ENCODE measurements around the gene BCL2L1.
A peak's percentile ranks its signal among the peaks of the same experiment; 100 is the strongest.
"Not testable (repeated sequence)": the region's sequence is repeated elsewhere in the genome, so short reads cannot be mapped to it uniquely, and the experiment has no call there.

The BCL2L1 gene

DNA sequence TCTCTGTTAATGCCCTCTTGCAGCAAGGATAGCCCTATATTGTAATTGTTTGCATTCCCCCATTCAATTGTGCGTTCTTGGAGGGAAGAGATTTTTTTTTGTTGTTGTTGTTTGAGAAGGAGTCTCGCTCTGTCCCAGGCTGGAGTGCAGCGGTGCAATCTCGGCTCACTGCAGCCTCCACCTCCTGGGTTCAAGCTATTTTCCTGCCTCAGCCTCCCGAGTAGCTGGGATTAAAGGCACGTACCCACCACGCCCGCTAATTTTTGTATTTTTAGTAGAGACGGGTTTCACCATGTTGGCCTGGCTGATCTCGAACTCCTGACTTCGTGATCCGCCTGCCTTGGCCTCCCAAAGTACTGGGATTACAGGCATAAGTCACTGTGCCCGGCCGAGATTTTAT is 24.4 kb upstream of the BCL2L1 start:
- H3K36me3 ChIP-seq (ENCODE audit: insufficient read depth, low read length), result peaks cover 33% of the 10 kb centered on the region
- not testable (repeated sequence) for H3K27me3 ChIP-seq (ENCODE audit: insufficient read depth, low read length); H2AFZ ChIP-seq (ENCODE audit: low read depth, low read length); H3K9me3 ChIP-seq (ENCODE audit: low read length); H3K4me1 ChIP-seq (ENCODE audit: insufficient read depth, low read length); H3K4me3 ChIP-seq (ENCODE audit: low read length)

- no peak overlapping the region for H3K4me3 ChIP-seq (ENCODE audit: low read length)
- H2AFZ ChIP-seq (ENCODE audit: low read depth, low read length), result no peak overlapping the region
- no peaks in the 10 kb centered on the region for H3K27me3 ChIP-seq (ENCODE audit: insufficient read depth, low read length)
- H3K4me1 ChIP-seq (ENCODE audit: insufficient read depth, low read length), result peaks cover 1% of the 10 kb centered on the region
- H3K9me3 ChIP-seq (ENCODE audit: low read length), result no peaks in the 10 kb centered on the region
- H3K36me3 ChIP-seq (ENCODE audit: insufficient read depth, low read length), result peaks cover 32% of the 10 kb centered on the region
Measured at GRCh38 chr20:31746068-31746878, 23.6 kb upstream of the BCL2L1 start.

DNA sequence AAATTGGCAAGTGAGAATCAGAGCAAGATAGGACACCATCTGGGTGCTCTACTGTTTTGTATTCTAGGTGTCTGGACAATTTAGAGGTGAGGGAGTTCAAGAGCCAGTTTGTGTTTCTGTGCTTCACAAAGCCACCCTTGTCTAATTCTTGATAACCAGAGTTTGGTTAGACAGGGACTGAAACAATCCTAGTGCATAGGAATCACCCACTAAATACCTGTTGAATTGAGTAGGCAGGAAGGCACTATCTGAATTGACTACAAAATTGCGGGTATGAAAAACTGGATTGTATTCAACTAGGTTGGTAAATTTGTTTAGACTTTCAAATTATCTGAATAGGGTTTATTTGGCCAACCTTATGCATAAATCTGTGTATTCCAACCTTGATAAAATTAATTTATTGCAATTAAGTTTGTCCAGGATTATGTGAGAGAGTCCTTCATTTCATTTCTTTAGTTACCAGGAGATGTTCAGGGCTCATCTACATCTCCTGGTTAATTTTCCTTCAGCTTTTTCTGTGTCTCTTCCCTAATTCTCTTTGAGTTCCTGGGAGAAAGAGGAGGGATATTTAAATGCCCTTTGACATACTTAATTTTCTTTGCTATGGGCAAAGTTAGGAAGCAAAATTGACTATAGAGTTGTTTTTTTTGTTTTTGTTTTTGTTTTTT is 18.1 kb upstream of the BCL2L1 start:
- Histone ChIP-seq H3K9me3 (ENCODE audit: low read length) (no peaks in the 10 kb centered on the region), H3K4me1 (ENCODE audit: insufficient read depth, low read length) (peaks cover 17% of the 10 kb centered on the region), H2AFZ (ENCODE audit: low read depth, low read length) (no peak overlapping the region), H3K36me3 (ENCODE audit: insufficient read depth, low read length) (peaks cover 17% of the 10 kb centered on the region), H3K4me3 (ENCODE audit: low read length) (peak overlapping the region; percentile 75), H3K27me3 (ENCODE audit: insufficient read depth, low read length) (no peaks in the 10 kb centered on the region)

- Histone ChIP-seq H3K36me3 (ENCODE audit: insufficient read depth, low read length) (peaks cover 16% of the 10 kb centered on the region), H2AFZ (ENCODE audit: low read depth, low read length) (no peak overlapping the region), H3K4me1 (ENCODE audit: insufficient read depth, low read length) (peaks cover 17% of the 10 kb centered on the region), H3K27me3 (ENCODE audit: insufficient read depth, low read length) (no peaks in the 10 kb centered on the region), H3K9me3 (ENCODE audit: low read length) (no peaks in the 10 kb centered on the region), H3K4me3 (ENCODE audit: low read length) (peak overlapping the region; percentile 75)
Measured at GRCh38 chr20:31740208-31740607, 17.5 kb upstream of the BCL2L1 start.

- H2AFZ ChIP-seq (ENCODE audit: low read depth, low read length), result peak overlapping the region; percentile 42
- H3K9me3 ChIP-seq (ENCODE audit: low read length), result no peaks in the 10 kb centered on the region
- no peaks in the 10 kb centered on the region for H3K27me3 ChIP-seq (ENCODE audit: insufficient read depth, low read length)
- peak overlapping the region; percentile 75 for H3K4me3 ChIP-seq (ENCODE audit: low read length)
- H3K4me1 ChIP-seq (ENCODE audit: insufficient read depth, low read length), result peaks cover 17% of the 10 kb centered on the region
- H3K36me3 ChIP-seq (ENCODE audit: insufficient read depth, low read length), result peaks cover 10% of the 10 kb centered on the region
Measured at GRCh38 chr20:31739550-31739977, 16.9 kb upstream of the BCL2L1 start.

DNA sequence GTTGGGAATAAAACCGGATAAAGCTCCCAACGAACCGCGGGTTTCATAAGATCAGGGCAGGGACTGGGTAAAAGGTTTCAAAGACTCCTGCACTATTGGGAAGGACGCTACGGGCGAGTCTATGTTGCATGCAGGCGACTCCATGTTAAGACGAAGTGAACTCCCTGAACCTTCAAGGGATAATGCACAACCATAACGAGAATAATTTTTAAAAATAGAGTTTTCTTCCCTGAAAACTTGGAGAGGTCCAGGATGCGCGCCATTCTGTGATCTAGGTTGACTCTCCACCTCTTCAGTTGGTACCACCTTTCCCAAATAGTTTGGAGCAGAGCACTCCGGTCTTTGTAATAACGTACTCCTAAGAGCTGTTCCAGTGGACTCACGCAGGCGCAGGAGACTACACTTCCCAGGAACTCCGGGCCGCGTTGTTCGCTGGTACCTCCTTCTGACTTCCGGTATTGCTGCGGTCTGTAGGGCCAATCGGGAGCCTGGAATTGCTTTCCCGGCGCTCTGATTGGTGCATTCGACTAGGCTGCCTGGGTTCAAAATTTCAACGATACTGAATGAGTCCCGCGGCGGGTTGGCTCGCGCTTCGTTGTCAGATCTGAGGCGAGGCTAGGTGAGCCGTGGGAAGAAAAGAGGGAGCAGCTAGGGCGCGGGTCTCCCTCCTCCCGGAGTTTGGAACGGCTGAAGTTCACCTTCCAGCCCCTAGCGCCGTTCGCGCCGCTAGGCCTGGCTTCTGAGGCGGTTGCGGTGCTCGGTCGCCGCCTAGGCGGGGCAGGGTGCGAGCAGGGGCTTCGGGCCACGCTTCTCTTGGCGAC is 16.3 kb upstream of the BCL2L1 start, which contains the start of gene TPX2:
Gene TPX2, plus strand, starts transcription at position 562 of the 821 bp plus-strand sequence. CDS start 18,187 bp downstream, outside the sequence.
- H3K36me3 ChIP-seq (ENCODE audit: insufficient read depth, low read length), result peaks cover 8% of the 10 kb centered on the region
- H3K4me1 ChIP-seq (ENCODE audit: insufficient read depth, low read length), result peaks cover 17% of the 10 kb centered on the region
- peak within 1 kb of the TSS; percentile 75 for H3K4me3 ChIP-seq (ENCODE audit: low read length)
- H3K27me3 ChIP-seq (ENCODE audit: insufficient read depth, low read length), result no peaks in the 10 kb centered on the region
- peak within 1 kb of the TSS; percentile 57 for H2AFZ ChIP-seq (ENCODE audit: low read depth, low read length)
- H3K9me3 ChIP-seq (ENCODE audit: low read length), result no peaks in the 10 kb centered on the region

GRCh38 chr20:31731321-31731717 is 8.7 kb upstream of the BCL2L1 start:
- peaks cover 1% of the 10 kb centered on the region for H3K9me3 ChIP-seq (ENCODE audit: low read length)
- H3K4me3 ChIP-seq (ENCODE audit: low read length), result no peak overlapping the region
- H3K27me3 ChIP-seq (ENCODE audit: insufficient read depth, low read length), result no peaks in the 10 kb centered on the region
- no peaks in the 10 kb centered on the region for H3K36me3 ChIP-seq (ENCODE audit: insufficient read depth, low read length)
- no peak overlapping the region for H2AFZ ChIP-seq (ENCODE audit: low read depth, low read length)
- peaks cover 2% of the 10 kb centered on the region for H3K4me1 ChIP-seq (ENCODE audit: insufficient read depth, low read length)

DNA sequence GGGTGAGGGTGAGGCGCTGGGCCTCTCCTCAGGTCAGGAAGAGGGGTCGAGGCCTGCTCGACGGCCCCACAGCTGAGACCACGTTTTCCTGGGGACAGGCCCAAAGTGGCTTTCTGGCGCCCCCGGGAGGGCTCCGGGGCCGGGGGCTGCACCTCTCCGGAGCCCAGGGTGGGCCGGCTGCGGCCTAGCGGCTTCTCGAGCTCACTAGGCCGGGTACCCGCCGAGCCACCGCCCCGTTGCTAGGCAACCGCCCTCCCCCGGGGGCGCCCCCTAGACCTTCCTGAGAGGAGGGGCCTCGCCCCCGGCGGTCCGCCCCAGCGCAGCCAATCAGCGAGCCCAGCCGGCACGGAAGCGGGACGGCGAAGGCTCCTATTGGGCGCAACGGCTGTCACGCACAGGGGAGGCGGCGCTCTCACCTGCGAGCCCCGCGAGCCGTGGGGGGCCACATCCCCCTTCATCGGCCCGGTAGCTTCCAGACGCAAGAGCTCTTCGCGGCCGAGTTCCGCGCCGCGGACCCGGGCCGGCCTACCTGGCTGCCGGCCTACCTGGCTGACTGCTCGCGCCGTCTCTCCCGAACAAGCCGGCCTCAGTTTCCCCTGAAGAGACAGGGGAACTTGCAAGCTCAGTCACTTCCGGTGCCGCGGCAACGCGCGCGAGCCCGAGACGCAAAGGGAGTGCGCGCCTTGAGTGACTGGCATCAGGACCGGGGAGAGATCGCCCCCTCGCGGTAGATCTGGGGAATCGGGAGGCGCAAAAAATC is 831 bp upstream of the BCL2L1 start:
- H3K9me3 ChIP-seq (ENCODE audit: low read length), result peaks cover 4% of the 10 kb centered on the region
- H3K4me3 ChIP-seq (ENCODE audit: low read length), result peak overlapping the region; percentile 66
- H3K4me1 ChIP-seq (ENCODE audit: insufficient read depth, low read length), result peaks cover 34% of the 10 kb centered on the region
- no peaks in the 10 kb centered on the region for H3K27me3 ChIP-seq (ENCODE audit: insufficient read depth, low read length)
- peaks cover 24% of the 10 kb centered on the region for H3K36me3 ChIP-seq (ENCODE audit: insufficient read depth, low read length)
- peak overlapping the region; percentile 78 for H2AFZ ChIP-seq (ENCODE audit: low read depth, low read length)

GRCh38 chr20:31723069-31723318 is 326 bp upstream of the BCL2L1 start:
- no peaks in the 10 kb centered on the region for H3K27me3 ChIP-seq (ENCODE audit: insufficient read depth, low read length)
- peaks cover 36% of the 10 kb centered on the region for H3K4me1 ChIP-seq (ENCODE audit: insufficient read depth, low read length)
- H3K9me3 ChIP-seq (ENCODE audit: low read length), result peaks cover 2% of the 10 kb centered on the region
- peaks cover 25% of the 10 kb centered on the region for H3K36me3 ChIP-seq (ENCODE audit: insufficient read depth, low read length)
- H2AFZ ChIP-seq (ENCODE audit: low read depth, low read length), result peak overlapping the region; percentile 78
- peak overlapping the region; percentile 66 for H3K4me3 ChIP-seq (ENCODE audit: low read length)

DNA sequence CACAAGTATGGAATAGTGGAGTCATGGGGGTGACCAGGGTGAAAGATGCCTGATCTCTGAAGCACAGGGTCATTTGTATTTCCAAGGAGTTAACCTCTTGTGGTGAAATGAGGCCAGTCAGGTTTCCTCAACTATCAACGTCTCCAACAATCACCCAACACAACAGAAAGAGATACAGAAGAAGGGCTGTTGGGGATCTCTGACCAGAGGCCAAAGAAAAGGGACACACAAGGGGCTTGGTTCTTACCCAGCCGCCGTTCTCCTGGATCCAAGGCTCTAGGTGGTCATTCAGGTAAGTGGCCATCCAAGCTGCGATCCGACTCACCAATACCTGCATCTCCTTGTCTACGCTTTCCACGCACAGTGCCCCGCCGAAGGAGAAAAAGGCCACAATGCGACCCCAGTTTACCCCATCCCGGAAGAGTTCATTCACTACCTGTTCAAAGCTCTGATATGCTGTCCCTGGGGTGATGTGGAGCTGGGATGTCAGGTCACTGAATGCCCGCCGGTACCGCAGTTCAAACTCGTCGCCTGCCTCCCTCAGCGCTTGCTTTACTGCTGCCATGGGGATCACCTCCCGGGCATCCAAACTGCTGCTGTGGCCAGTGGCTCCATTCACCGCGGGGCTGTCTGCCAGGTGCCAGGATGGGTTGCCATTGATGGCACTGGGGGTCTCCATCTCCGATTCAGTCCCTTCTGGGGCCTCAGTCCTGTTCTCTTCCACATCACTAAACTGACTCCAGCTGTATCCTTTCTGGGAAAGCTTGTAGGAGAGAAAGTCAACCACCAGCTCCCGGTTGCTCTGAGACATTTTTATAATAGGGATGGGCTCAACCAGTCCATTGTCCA is 1.0 kb downstream of the BCL2L1 start:
- no peaks in the 10 kb centered on the region for H3K27me3 ChIP-seq (ENCODE audit: insufficient read depth, low read length)
- H3K4me1 ChIP-seq (ENCODE audit: insufficient read depth, low read length), result peaks cover 38% of the 10 kb centered on the region
- H2AFZ ChIP-seq (ENCODE audit: low read depth, low read length), result no peak overlapping the region
- peak overlapping the region; percentile 66 for H3K4me3 ChIP-seq (ENCODE audit: low read length)
- H3K9me3 ChIP-seq (ENCODE audit: low read length), result peaks cover 2% of the 10 kb centered on the region
- peaks cover 32% of the 10 kb centered on the region for H3K36me3 ChIP-seq (ENCODE audit: insufficient read depth, low read length)

DNA sequence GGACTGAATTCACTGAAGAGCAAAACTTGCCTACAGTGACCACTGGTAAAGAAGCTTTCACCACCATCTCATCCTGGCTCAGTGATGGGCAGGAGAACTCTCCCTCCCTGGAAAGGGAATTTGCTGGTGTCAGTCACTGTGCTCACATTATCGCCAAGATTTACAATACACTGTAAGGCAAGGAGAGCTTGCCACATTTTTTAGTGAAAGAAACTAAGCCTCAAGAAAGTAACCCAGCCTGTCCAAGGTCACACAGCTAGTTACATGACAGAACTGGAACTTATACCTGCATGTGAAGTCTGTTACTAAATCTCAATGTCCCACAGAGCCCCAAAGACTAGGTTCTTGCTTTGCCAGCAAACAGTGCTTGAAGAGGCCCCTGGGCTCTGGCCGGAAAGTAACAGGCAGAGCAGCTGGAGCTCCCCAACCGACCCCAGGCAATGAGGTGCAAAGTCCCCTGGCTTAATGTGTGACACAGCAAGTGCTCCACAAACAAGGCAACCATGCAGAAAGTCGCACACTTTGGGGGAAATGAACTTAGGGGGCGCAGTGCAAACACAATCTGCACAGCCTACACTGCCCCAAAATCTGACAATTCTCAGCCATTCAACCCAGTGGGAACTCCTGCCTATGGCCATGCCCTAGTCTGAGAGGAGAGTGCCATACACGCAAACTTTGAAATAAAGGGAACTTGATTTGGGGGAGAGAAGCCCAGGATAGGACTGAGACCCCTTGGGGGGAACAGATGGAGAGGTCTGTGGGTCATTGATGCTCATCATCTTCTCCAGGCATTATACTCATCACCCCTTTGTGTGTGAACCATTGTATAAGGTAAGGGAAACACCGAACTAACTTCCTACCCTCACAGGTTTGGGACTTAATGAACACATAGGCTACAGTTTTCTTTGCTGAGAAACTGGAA is 1.9 kb downstream of the BCL2L1 start:
- peaks cover 38% of the 10 kb centered on the region for H3K4me1 ChIP-seq (ENCODE audit: insufficient read depth, low read length)
- no peak overlapping the region for H2AFZ ChIP-seq (ENCODE audit: low read depth, low read length)
- peak overlapping the region; percentile 66 for H3K4me3 ChIP-seq (ENCODE audit: low read length)
- peaks cover 34% of the 10 kb centered on the region for H3K36me3 ChIP-seq (ENCODE audit: insufficient read depth, low read length)
- peaks cover 2% of the 10 kb centered on the region for H3K9me3 ChIP-seq (ENCODE audit: low read length)
- H3K27me3 ChIP-seq (ENCODE audit: insufficient read depth, low read length), result no peaks in the 10 kb centered on the region
